ENCODE data around the gene ARHGEF1. TPM values are rescaled to one million over a fixed set of nuclear protein-coding genes. Genes with fewer than 3 reads are reported as not detected.
A peak's percentile ranks its signal among the peaks of the same experiment; 100 is the strongest.

ARHGEF1 gene
- total and polyA plus RNA-seq, 3 experiments from 2014 or later, result 295 to 350 (median 312) TPM

DNA sequence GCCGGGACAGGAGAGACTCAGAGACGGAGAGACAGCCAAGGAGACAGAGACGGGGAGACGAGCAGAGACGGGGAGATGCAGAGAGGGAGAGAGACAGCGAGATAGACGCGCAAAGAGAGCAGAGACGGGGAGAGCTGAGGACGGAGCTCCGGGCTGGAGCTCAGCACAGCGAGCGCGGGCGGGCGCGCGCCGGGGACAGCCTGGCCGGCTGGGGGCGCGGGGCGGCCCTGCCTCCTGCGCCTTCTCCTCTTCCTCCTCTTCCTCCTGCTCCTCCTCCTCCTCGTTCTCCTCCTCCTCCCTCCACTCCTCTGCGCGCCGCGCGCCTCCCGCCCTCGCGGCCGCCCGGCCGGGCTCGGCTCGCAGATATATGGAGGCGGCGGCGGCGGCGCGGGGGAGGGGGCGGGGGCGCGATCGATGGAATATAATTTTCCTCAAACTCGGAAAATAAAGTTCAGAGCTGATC is 45.3 kb downstream of the ARHGEF1 start, which contains the start of gene ERFL:
Gene ERFL, minus strand, starts transcription at position 229 of the 463 bp plus-strand sequence. CDS start 15,530 bp downstream, outside the sequence.
- peak within 1 kb of the TSS; percentile 86 to 94 (median 88) for H3K4me3 Mint-ChIP-seq
- Histone ChIP-seq H3K27ac (ENCODE audit: low read depth, low read length) (peak within 1 kb of the TSS; percentile 53), H3K4me3 (ENCODE audit: low read length) (peak within 1 kb of the TSS; percentile 75), H3K27me3 (ENCODE audit: insufficient read depth, low read length, poor library complexity, severe bottlenecking) (no peaks in the 10 kb centered on the region), H3K36me3 (ENCODE audit: insufficient read depth, low read length) (no peaks in the 10 kb centered on the region), H3K9me3 (ENCODE audit: low read length) (no peaks in the 10 kb centered on the region), H3K4me1 (ENCODE audit: insufficient read depth, low read length) (peaks cover 29% of the 10 kb centered on the region)
- ChIA-PET CTCF (interaction anchor here (1.0 to 5.1 kb wide), 3 partner anchors 17 to 55 kb away, joined by 3 to 30 read pairs (median 4); no protein-coding TSS in a partner anchor), POLR2A (interaction anchor here (0.7 to 1.4 kb wide), 6 partner anchors 31 to 69 kb away, joined by 3 to 6 read pairs (median 4); partner anchors contain the start of gene RPS19)
- H3K36me3 Mint-ChIP-seq, result peaks cover 0 to 5% (median 0%) of the 10 kb centered on the region in 3 donors
- H3K9me3 Mint-ChIP-seq, result no peaks in the 10 kb centered on the region
- peaks cover 2 to 4% of the 10 kb centered on the region in 2 donors for H3K27me3 Mint-ChIP-seq
- H3K27ac Mint-ChIP-seq, result peak within 1 kb of the TSS; percentile 66 to 92 (median 86)
- DNase-seq, result peak in 1 of 5 donors; percentile 50
- H3K4me1 Mint-ChIP-seq, result peaks cover 24 to 30% (median 28%) of the 10 kb centered on the region in 3 donors

DNA sequence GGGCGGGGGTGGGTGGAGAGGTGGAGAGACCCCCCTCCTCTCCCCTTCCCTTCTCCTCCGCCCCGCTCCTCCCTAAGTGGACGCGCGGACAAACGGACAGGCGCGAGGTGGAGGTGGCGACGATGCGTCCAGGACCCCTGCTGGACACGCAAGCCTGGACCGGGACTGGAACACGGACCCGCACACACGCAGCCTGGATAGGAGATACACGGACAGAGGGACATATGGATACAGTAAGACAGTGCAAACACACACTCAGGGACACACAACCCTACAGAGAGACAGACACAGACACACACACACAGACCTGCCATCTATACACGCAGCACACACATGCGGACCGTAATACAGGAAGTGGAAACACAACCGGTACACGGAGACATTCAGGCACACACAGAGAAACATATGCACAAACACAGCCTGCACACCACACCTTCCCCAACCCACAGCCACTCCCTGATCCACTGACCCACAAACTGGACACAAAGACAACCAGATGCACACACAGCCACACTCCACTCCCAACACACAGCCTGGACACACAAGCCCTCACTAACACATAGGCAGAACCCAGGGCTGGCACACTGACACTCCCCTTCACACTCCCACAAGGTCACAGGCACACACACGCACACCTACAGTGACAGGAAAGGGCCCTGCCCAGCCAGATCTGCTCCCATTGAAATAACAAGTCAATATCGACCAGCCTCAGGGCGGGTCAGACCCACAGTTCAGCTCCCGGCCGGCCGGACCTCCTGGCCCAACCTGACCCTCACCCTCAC is 46.0 kb downstream of the ARHGEF1 start:
- DNase-seq, result peak in 1 of 5 donors; percentile 58
- peaks cover 30% of the 10 kb centered on the region for H3K4me1 ChIP-seq (ENCODE audit: insufficient read depth, low read length)
- POLR2A ChIA-PET, result interaction anchor here (0.7 to 1.6 kb wide), 8 partner anchors 16 to 69 kb away, joined by 3 to 8 read pairs (median 5); partner anchors contain the start of gene RPS19
- H3K27me3 ChIP-seq (ENCODE audit: insufficient read depth, low read length, poor library complexity, severe bottlenecking), result no peaks in the 10 kb centered on the region
- CTCF ChIA-PET, result interaction anchor here (1.0 to 5.1 kb wide), 6 partner anchors 16 to 69 kb away, joined by 3 to 30 read pairs (median 4); partner anchors contain the start of gene RPS19
- H3K36me3 ChIP-seq (ENCODE audit: insufficient read depth, low read length), result no peaks in the 10 kb centered on the region
- H3K4me3 ChIP-seq (ENCODE audit: low read length), result peak overlapping the region; percentile 75
- peaks cover 0 to 5% (median 0%) of the 10 kb centered on the region in 3 donors for H3K36me3 Mint-ChIP-seq
- H3K9me3 Mint-ChIP-seq, result no peaks in the 10 kb centered on the region
- H3K27ac Mint-ChIP-seq, result peak overlapping the region; percentile 48 to 92 (median 73)
- H3K27me3 Mint-ChIP-seq, result peaks cover 0 to 1% of the 10 kb centered on the region in 2 donors
- peaks cover 27 to 33% (median 32%) of the 10 kb centered on the region in 3 donors for H3K4me1 Mint-ChIP-seq
- H3K4me3 Mint-ChIP-seq, result peak overlapping the region; percentile 86 to 94 (median 88)
- H3K9me3 ChIP-seq (ENCODE audit: low read length), result no peaks in the 10 kb centered on the region
- H3K27ac ChIP-seq (ENCODE audit: low read depth, low read length), result peak overlapping the region; percentile 53

DNA sequence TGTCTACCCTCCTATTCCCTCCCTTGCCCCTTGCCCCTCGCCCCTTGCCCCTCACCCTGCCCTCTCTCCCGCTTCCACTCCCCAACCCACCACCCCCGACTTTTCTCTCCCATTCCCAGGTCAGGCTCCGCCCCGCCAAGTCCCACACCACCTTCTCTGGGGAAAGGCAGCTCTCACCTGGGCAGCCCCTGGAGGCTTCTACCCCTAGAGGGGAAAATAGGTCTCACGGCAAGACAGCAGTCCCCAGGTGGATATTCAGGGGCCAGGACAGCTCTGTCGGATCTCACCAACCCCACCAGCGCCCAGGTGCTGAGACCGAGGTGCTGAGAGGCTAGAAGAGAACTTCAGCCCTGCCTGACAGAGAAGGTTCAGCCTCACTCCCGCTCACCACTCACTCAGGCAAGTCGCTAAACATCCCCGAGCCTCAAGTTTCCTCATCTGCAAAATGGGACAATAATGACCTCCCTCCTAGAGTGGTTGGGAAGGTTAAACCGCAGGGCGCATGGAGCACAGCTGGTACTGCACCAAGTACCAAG is 46.6 kb downstream of the ARHGEF1 start:
- no peak overlapping the region for H3K4me3 ChIP-seq (ENCODE audit: low read length)
- ChIA-PET CTCF (interaction anchor here (0.8 to 5.1 kb wide), 6 partner anchors 16 to 70 kb away, joined by 3 to 30 read pairs (median 4); partner anchors contain the start of gene RPS19), POLR2A (interaction anchor here (0.6 to 1.6 kb wide), 4 partner anchors 16 to 35 kb away, joined by 3 to 8 read pairs (median 6); no protein-coding TSS in a partner anchor)
- Mint-ChIP-seq H3K27ac (peak overlapping the region in 4 of 8 donors; percentile 10 to 92 (median 73)), H3K36me3 (peaks cover 0 to 5% (median 0%) of the 10 kb centered on the region in 3 donors), H3K4me3 (peak overlapping the region in 6 of 7 donors; percentile 36 to 94 (median 87)), H3K4me1 (peaks cover 33 to 40% (median 36%) of the 10 kb centered on the region in 3 donors), H3K9me3 (no peaks in the 10 kb centered on the region), H3K27me3 (no peaks in the 10 kb centered on the region)
- DNase-seq, result peak in 1 of 5 donors; percentile 43
- H3K27ac ChIP-seq (ENCODE audit: low read depth, low read length), result peak overlapping the region; percentile 53
- H3K36me3 ChIP-seq (ENCODE audit: insufficient read depth, low read length), result no peaks in the 10 kb centered on the region
- peaks cover 36% of the 10 kb centered on the region for H3K4me1 ChIP-seq (ENCODE audit: insufficient read depth, low read length)
- H3K27me3 ChIP-seq (ENCODE audit: insufficient read depth, low read length, poor library complexity, severe bottlenecking), result no peaks in the 10 kb centered on the region
- no peaks in the 10 kb centered on the region for H3K9me3 ChIP-seq (ENCODE audit: low read length)

DNA sequence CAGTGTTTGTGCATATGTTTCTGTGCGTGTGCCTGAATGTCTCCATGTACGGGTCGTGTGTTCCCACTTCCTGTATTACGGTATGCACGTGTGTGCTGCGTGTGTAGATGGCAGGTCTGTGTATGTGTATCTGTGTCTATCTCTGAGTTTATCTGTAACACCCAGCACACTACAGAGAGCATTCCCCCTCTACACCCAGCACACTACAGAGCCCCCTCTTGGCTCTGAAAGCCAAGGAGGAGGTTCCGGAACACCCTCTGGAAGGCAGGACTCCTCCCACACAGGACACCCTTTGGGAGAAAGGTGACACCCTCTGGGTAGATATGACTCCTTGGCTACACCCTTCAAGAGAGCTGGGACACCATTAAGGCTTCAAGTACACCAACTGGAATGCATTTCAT is 47.3 kb downstream of the ARHGEF1 start:
- Histone ChIP-seq H3K36me3 (ENCODE audit: insufficient read depth, low read length) (no peaks in the 10 kb centered on the region), H3K27me3 (ENCODE audit: insufficient read depth, low read length, poor library complexity, severe bottlenecking) (peaks cover 1% of the 10 kb centered on the region), H3K4me3 (ENCODE audit: low read length) (no peak overlapping the region), H3K4me1 (ENCODE audit: insufficient read depth, low read length) (peaks cover 43% of the 10 kb centered on the region), H3K27ac (ENCODE audit: low read depth, low read length) (no peak overlapping the region), H3K9me3 (ENCODE audit: low read length) (no peaks in the 10 kb centered on the region)
- Mint-ChIP-seq H3K36me3 (peaks cover 0 to 5% (median 0%) of the 10 kb centered on the region in 3 donors), H3K4me1 (peaks cover 40 to 47% (median 43%) of the 10 kb centered on the region in 3 donors), H3K4me3 (peak overlapping the region in 6 of 7 donors; percentile 36 to 65 (median 52)), H3K27me3 (peaks cover 3 to 6% of the 10 kb centered on the region in 2 donors), H3K9me3 (no peaks in the 10 kb centered on the region), H3K27ac (peak overlapping the region in 5 of 8 donors; percentile 16 to 79 (median 25))
- POLR2A ChIA-PET, result interaction anchor here (0.9 to 1.6 kb wide), 3 partner anchors 15 to 21 kb away, joined by 4 to 8 read pairs (median 8); no protein-coding TSS in a partner anchor
- CTCF ChIA-PET, result interaction anchor here (0.8 to 5.1 kb wide), 8 partner anchors 13 to 70 kb away, joined by 3 to 30 read pairs (median 4); partner anchors contain the start of gene RPS19
- DNase-seq, result no peak

DNA sequence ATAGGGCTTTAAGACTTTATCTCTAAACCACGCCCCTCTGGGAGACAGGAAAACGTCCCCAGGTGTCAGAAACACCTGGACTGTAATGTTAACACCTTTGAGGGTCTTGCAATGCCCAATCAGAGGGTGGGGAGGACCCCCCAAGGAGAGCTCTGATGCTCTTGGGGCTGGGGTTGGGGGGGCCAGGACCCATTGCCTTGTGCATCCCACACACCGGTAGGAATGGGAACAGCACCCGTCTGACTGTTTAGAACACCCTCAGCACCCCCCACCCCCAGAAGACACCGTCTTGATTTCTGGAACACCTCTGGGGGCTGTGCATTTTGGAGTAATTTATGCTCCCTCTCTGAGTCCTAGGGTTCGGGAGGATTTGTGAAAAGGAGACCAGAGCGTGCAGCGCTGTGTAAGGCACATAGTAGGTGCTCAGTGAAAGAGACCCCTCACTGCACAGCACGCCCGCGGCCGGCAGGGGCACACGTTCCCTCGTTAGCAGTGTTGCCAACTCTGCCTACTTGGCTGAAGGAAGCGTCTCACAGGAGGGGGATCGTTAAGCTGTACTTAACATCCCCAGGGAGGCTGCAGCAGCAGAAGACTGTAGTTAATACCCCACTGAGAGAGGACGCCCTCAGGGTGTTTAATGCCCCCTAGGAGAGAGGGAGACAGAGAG is 48.1 kb downstream of the ARHGEF1 start:
- H3K4me3 Mint-ChIP-seq, result peak overlapping the region in 2 of 7 donors; percentile 44 to 72
- ChIA-PET POLR2A (interaction anchor here (0.9 to 1.0 kb wide), 2 partner anchors 9 to 19 kb away, joined by 3 to 4 read pairs; no protein-coding TSS in a partner anchor), CTCF (interaction anchor here (0.6 to 5.1 kb wide), 6 partner anchors 10 to 62 kb away, joined by 3 to 30 read pairs (median 3); no protein-coding TSS in a partner anchor)
- Histone ChIP-seq H3K9me3 (ENCODE audit: low read length) (no peaks in the 10 kb centered on the region), H3K27ac (ENCODE audit: low read depth, low read length) (no peak overlapping the region), H3K4me1 (ENCODE audit: insufficient read depth, low read length) (peaks cover 48% of the 10 kb centered on the region), H3K36me3 (ENCODE audit: insufficient read depth, low read length) (no peaks in the 10 kb centered on the region), H3K4me3 (ENCODE audit: low read length) (no peak overlapping the region), H3K27me3 (ENCODE audit: insufficient read depth, low read length, poor library complexity, severe bottlenecking) (peaks cover 5% of the 10 kb centered on the region)
- H3K27me3 Mint-ChIP-seq, result peaks cover 5 to 7% of the 10 kb centered on the region in 2 donors
- DNase-seq, result no peak
- peaks cover 0 to 5% (median 0%) of the 10 kb centered on the region in 3 donors for H3K36me3 Mint-ChIP-seq
- H3K27ac Mint-ChIP-seq, result peak overlapping the region in 5 of 8 donors; percentile 20 to 79 (median 40)
- H3K9me3 Mint-ChIP-seq, result no peaks in the 10 kb centered on the region
- H3K4me1 Mint-ChIP-seq, result peaks cover 42 to 51% (median 45%) of the 10 kb centered on the region in 3 donors

DNA sequence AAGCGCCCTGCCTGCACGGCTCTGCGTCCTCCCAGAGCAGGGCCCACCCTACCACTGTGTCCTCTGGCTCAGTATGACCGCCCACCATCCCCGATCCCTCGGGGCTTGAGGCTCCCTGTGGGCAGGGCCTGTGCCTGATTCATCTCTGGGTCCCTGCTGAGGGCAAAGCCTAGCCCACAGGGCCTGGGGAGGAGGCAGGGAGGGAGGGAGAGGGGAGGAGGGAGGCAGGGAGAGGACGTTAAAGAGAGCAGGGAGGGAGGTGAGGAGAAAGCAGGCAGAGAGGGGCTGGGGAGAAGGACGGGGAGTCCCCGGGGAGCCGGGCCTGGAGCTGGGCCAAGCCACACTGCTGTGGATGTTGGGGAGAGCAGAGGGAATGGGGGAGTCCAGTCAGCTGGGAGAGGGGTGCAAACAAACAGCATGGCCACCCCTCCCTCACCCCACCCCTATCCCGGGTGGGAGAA is 49.3 kb downstream of the ARHGEF1 start:
- Histone ChIP-seq H3K36me3 (ENCODE audit: insufficient read depth, low read length) (no peaks in the 10 kb centered on the region), H3K4me3 (ENCODE audit: low read length) (no peak overlapping the region), H3K4me1 (ENCODE audit: insufficient read depth, low read length) (peaks cover 58% of the 10 kb centered on the region), H3K27me3 (ENCODE audit: insufficient read depth, low read length, poor library complexity, severe bottlenecking) (peaks cover 8% of the 10 kb centered on the region), H3K27ac (ENCODE audit: low read depth, low read length) (no peak overlapping the region), H3K9me3 (ENCODE audit: low read length) (no peaks in the 10 kb centered on the region)
- ChIA-PET POLR2A (interaction anchor here (0.6 kb wide), 1 partner anchor 158 kb away, joined by 5 read pairs; no protein-coding TSS in a partner anchor), CTCF (interaction anchor here (3.5 kb wide), 1 partner anchor 58 kb away, joined by 27 read pairs; no protein-coding TSS in a partner anchor)
- H3K9me3 Mint-ChIP-seq, result no peaks in the 10 kb centered on the region
- H3K27ac Mint-ChIP-seq, result peak overlapping the region in 4 of 8 donors; percentile 13 to 82 (median 70)
- no peak overlapping the region for H3K4me3 Mint-ChIP-seq
- peaks cover 0 to 5% (median 0%) of the 10 kb centered on the region in 3 donors for H3K36me3 Mint-ChIP-seq
- H3K27me3 Mint-ChIP-seq, result peaks cover 7 to 11% of the 10 kb centered on the region in 2 donors
- peaks cover 51 to 62% (median 53%) of the 10 kb centered on the region in 3 donors for H3K4me1 Mint-ChIP-seq
- DNase-seq, result no peak

All from CD8-positive, alpha-beta memory T cell (primary cell).